ENCODE results near the gene TOR2A. TPM values are rescaled to one million over a fixed set of nuclear protein-coding genes. Genes with fewer than 3 reads are reported as not detected.

TOR2A gene
- total and polyA plus RNA-seq, 4 donors, result 4.5 to 12.7 (median 6.9) TPM

DNA sequence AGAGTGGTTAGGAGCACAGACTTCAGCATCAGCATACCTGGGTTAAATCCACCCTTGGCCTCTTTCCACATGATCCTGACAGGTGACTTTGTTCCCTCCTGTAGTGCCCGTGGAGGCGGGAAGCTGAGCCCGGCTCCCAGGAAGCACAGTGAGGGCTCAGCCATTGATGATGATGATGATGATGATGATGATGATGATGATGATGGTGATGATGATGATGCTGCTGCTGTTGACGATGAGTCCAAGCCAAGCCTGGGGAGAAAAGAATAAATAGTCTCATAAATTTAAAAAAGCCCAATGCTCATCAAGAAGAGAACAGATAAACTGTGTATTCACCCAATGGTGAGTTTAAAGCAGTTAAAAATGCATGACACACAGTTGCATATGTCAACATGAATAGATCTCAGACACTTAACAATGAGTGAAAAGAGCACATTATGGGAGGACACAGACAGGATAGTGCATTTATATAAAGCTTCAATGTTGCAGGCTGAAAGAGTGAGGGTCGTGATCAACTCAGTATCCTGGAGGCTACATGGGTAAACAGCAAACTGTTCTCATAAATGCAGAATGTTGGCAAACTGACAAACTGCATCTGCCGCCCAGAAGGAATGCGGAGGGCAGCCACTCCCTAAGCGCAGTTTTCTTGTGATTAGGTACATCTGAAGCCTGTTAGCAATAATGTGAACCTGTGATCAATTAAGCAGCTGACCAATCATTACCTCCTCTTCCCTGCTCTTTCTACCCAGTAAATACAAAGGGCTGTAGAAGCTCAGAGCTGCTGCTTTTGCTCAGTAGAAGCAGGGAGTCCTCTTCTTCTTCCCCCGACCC lies 40.0 kb downstream of the TOR2A start:
- H3K36me3 ChIP-seq (ENCODE audit: control insufficient read depth in 1 of 2, insufficient read depth in 2 of 2, low read length in 1 of 2), result peaks cover 0 to 5% of the 10 kb centered on the region in 2 donors
- no peaks in the 10 kb centered on the region for H3K4me1 ChIP-seq (ENCODE audit: control insufficient read depth in 1 of 2, insufficient read depth in 2 of 2, low read length in 2 of 2)
- H3K27me3 ChIP-seq (ENCODE audit: control insufficient read depth in 1 of 2, insufficient read depth in 2 of 2, low read length in 1 of 2), result no peaks in the 10 kb centered on the region
- no peak for ATAC-seq (ENCODE audit: low FRiP score)
- H3K4me3 ChIP-seq (ENCODE audit: low read length in 2 of 2), result no peak overlapping the region
- H3K9me3 ChIP-seq (ENCODE audit: control insufficient read depth, low read length), result no peaks in the 10 kb centered on the region
- DNase-seq, result no peak
- H3K27ac ChIP-seq (ENCODE audit: low read depth in 1 of 2, low read length in 2 of 2), result no peak overlapping the region
- intact Hi-C loops (cut with DNase I), result no loop called here
- 77 to 79% methylated on average over 9 of the region's 9 CpGs for WGBS, 2 donors

GRCh38 chr9:127693697-127694096 lies 41.4 kb downstream of the TOR2A start:
- H3K27me3 ChIP-seq (ENCODE audit: control insufficient read depth in 1 of 2, insufficient read depth in 2 of 2, low read length in 1 of 2), result no peaks in the 10 kb centered on the region
- peaks cover 0 to 5% of the 10 kb centered on the region in 2 donors for H3K36me3 ChIP-seq (ENCODE audit: control insufficient read depth in 1 of 2, insufficient read depth in 2 of 2, low read length in 1 of 2)
- 95% methylated on average over 4 of the region's 4 CpGs for WGBS, 2 donors
- DNase-seq (no peak), ATAC-seq (ENCODE audit: low FRiP score) (no peak)
- no peak overlapping the region for H3K27ac ChIP-seq (ENCODE audit: low read depth in 1 of 2, low read length in 2 of 2)
- intact Hi-C loops (cut with DNase I), result no loop called here
- H3K4me1 ChIP-seq (ENCODE audit: control insufficient read depth in 1 of 2, insufficient read depth in 2 of 2, low read length in 2 of 2), result no peaks in the 10 kb centered on the region
- H3K9me3 ChIP-seq (ENCODE audit: control insufficient read depth, low read length), result no peaks in the 10 kb centered on the region
- no peak overlapping the region for H3K4me3 ChIP-seq (ENCODE audit: low read length in 2 of 2)

DNA sequence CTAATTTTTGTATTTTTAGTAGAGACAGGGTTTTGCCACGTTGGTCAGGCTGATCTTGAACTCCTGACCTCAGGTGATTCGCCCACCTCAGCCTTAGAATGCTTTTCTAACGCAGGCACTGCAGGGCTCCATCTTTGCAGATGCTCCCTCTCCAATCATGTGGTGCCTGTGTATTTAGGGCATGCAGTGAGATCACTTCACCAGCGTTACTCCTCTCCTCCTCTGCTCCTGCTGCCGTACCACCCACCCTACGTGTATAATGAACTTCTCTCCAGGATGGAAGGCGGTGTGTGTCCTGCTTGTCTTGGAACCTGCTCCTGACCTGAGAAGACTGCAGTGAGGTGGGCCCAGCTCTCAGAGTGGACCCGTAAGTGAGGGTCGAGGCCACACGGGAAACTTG lies 42.0 kb downstream of the TOR2A start:
- no peaks in the 10 kb centered on the region for H3K4me1 ChIP-seq (ENCODE audit: control insufficient read depth in 1 of 2, insufficient read depth in 2 of 2, low read length in 2 of 2)
- DNase-seq (no peak), ATAC-seq (ENCODE audit: low FRiP score) (no peak)
- WGBS, 2 donors, result 88 to 89% methylated on average over 10 of the region's 10 CpGs
- H3K27ac ChIP-seq (ENCODE audit: low read depth in 1 of 2, low read length in 2 of 2), result no peak overlapping the region
- no peaks in the 10 kb centered on the region for H3K27me3 ChIP-seq (ENCODE audit: control insufficient read depth in 1 of 2, insufficient read depth in 2 of 2, low read length in 1 of 2)
- peaks cover 0 to 5% of the 10 kb centered on the region in 2 donors for H3K36me3 ChIP-seq (ENCODE audit: control insufficient read depth in 1 of 2, insufficient read depth in 2 of 2, low read length in 1 of 2)
- H3K9me3 ChIP-seq (ENCODE audit: control insufficient read depth, low read length), result no peaks in the 10 kb centered on the region
- intact Hi-C loops (cut with DNase I), result no loop called here
- H3K4me3 ChIP-seq (ENCODE audit: low read length in 2 of 2), result no peak overlapping the region

DNA sequence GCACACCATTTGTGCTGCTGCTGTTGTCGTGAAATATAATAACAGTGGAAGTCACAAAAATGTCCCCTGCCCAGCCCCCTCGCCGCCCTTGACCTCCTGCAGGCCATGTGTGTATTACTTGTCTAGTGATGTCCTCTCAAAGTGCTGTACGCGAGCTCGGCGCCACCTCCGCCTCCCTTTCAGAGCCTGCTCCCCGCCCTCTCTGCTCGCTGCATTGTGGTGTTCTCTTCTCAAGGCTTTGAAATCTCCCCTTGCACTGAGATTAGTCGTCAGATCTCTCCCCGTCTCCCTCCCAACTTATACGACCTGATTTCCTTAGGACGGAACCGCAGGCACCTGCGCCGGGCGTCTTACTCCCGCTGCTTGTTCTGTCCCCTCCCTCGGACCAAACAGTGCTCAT lies 43.0 kb downstream of the TOR2A start:
- no peaks in the 10 kb centered on the region for H3K9me3 ChIP-seq (ENCODE audit: control insufficient read depth, low read length)
- WGBS, 2 donors, result 84 to 87% methylated on average over 20 of the region's 20 CpGs
- H3K27ac ChIP-seq (ENCODE audit: low read depth in 1 of 2, low read length in 2 of 2), result no peak overlapping the region
- no peaks in the 10 kb centered on the region for H3K4me1 ChIP-seq (ENCODE audit: control insufficient read depth in 1 of 2, insufficient read depth in 2 of 2, low read length in 2 of 2)
- ATAC-seq (ENCODE audit: low FRiP score), result no peak
- DNase-seq, result no peak
- no peaks in the 10 kb centered on the region for H3K27me3 ChIP-seq (ENCODE audit: control insufficient read depth in 1 of 2, insufficient read depth in 2 of 2, low read length in 1 of 2)
- intact Hi-C loops (cut with DNase I), result no loop called here
- H3K4me3 ChIP-seq (ENCODE audit: low read length in 2 of 2), result no peak overlapping the region
- H3K36me3 ChIP-seq (ENCODE audit: control insufficient read depth in 1 of 2, insufficient read depth in 2 of 2, low read length in 1 of 2), result peaks cover 0 to 5% of the 10 kb centered on the region in 2 donors

DNA sequence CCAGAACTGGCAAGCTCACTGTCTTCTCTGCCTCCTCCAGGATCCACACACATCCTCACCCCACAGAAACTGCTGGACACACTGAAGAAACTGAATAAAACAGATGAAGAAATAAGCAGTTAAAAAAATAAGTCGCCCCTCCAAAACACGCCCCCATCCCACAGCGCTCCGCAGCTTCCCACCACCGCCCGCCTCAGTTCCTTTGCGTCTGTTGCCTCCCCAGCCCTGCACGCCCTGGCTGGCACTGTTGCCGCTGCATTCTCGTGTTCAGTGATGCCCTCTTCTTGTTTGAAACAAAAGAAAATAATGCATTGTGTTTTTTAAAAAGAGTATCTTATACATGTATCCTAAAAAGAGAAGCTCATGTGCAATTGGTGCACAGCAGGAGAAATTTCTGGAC lies 44.4 kb downstream of the TOR2A start:
- 94% methylated on average over 10 of the region's 10 CpGs for WGBS, 2 donors
- Histone ChIP-seq H3K27me3 (ENCODE audit: control insufficient read depth in 1 of 2, insufficient read depth in 2 of 2, low read length in 1 of 2) (no peaks in the 10 kb centered on the region), H3K27ac (ENCODE audit: low read depth in 1 of 2, low read length in 2 of 2) (no peak overlapping the region), H3K4me1 (ENCODE audit: control insufficient read depth in 1 of 2, insufficient read depth in 2 of 2, low read length in 2 of 2) (no peaks in the 10 kb centered on the region), H3K9me3 (ENCODE audit: control insufficient read depth, low read length) (no peaks in the 10 kb centered on the region), H3K4me3 (ENCODE audit: low read length in 2 of 2) (no peak overlapping the region), H3K36me3 (ENCODE audit: control insufficient read depth in 1 of 2, insufficient read depth in 2 of 2, low read length in 1 of 2) (peaks cover 0 to 5% of the 10 kb centered on the region in 2 donors)
- intact Hi-C loops (cut with DNase I), result no loop called here
- DNase-seq (no peak), ATAC-seq (ENCODE audit: low FRiP score) (no peak)

- H3K4me1 ChIP-seq (ENCODE audit: control insufficient read depth in 1 of 2, insufficient read depth in 2 of 2, low read length in 2 of 2), result no peaks in the 10 kb centered on the region
- intact Hi-C loops (cut with DNase I), result loop anchor here in 1 of 2 donors (10.0 kb wide), 1 partner anchor 65 kb away; no protein-coding TSS in a partner anchor
- no peak for ATAC-seq (ENCODE audit: low FRiP score)
- no peaks in the 10 kb centered on the region for H3K9me3 ChIP-seq (ENCODE audit: control insufficient read depth, low read length)
- DNase-seq, result no peak
- 93 to 95% methylated on average over 13 of the region's 13 CpGs for WGBS, 2 donors
- H3K36me3 ChIP-seq (ENCODE audit: control insufficient read depth in 1 of 2, insufficient read depth in 2 of 2, low read length in 1 of 2), result peaks cover 0 to 2% of the 10 kb centered on the region in 2 donors
- no peaks in the 10 kb centered on the region for H3K27me3 ChIP-seq (ENCODE audit: control insufficient read depth in 1 of 2, insufficient read depth in 2 of 2, low read length in 1 of 2)
- no peak overlapping the region for H3K4me3 ChIP-seq (ENCODE audit: low read length in 2 of 2)
- no peak overlapping the region for H3K27ac ChIP-seq (ENCODE audit: low read depth in 1 of 2, low read length in 2 of 2)
These were observed 45.6 kb downstream of the TOR2A start for GRCh38 chr9:127689329-127690000.

DNA sequence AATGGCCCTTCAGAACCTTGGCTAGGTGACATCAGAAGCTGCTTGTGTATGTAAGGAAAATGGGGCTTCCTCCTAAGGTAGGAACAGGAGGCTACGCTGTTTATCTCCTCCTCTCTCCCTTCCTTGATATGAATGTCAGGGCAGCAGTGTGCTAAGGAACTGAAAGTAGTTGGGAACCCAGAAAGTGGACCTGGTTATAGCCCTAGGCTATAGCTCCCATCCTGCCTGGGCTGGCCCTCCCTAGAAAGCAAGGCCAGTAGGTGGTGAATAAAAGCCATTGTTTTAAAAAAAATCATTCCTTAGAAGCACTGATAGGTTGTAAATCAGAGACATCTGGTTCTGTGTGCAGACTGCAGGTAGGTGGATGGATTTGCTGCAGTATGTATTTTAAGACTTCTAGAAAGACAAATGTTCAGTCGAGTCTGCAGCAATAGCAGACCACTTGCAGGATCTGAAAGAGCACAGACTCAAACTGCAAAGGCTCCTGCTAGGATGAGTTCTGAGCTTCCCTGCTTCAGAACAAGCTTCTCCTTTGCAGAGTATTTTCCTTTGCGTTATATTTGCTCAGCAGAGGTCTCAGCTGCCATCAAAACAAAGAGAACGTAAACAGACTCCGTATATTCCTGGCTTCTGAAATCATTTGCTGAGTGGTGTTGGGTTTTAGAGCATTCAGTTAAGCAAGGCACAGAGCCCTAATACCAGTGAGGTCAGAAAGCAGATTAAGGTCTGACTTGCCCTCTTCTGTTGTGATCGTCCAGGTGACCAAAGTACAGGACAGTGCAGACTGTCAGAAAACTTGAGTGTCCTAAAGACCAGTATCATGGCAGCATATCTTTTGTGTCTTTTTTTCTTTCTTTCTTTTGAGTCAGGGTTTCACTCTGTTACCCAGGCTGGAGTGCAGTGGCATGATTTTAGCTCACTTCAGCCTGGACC lies 48.4 kb downstream of the TOR2A start:
- ATAC-seq (ENCODE audit: low FRiP score) (no peak), DNase-seq (no peak)
- peaks cover 0 to 4% of the 10 kb centered on the region in 2 donors for H3K36me3 ChIP-seq (ENCODE audit: control insufficient read depth in 1 of 2, insufficient read depth in 2 of 2, low read length in 1 of 2)
- 73 to 75% methylated on average over 6 of the region's 6 CpGs for WGBS, 2 donors
- no peak overlapping the region for H3K27ac ChIP-seq (ENCODE audit: low read depth in 1 of 2, low read length in 2 of 2)
- no peak overlapping the region for H3K4me3 ChIP-seq (ENCODE audit: low read length in 2 of 2)
- intact Hi-C loops (cut with DNase I), result loop anchor here in 1 of 2 donors (10.0 kb wide), 1 partner anchor 62 kb away; no protein-coding TSS in a partner anchor
- no peaks in the 10 kb centered on the region for H3K4me1 ChIP-seq (ENCODE audit: control insufficient read depth in 1 of 2, insufficient read depth in 2 of 2, low read length in 2 of 2)
- H3K27me3 ChIP-seq (ENCODE audit: control insufficient read depth in 1 of 2, insufficient read depth in 2 of 2, low read length in 1 of 2), result no peaks in the 10 kb centered on the region
- H3K9me3 ChIP-seq (ENCODE audit: control insufficient read depth, low read length), result no peaks in the 10 kb centered on the region

DNA sequence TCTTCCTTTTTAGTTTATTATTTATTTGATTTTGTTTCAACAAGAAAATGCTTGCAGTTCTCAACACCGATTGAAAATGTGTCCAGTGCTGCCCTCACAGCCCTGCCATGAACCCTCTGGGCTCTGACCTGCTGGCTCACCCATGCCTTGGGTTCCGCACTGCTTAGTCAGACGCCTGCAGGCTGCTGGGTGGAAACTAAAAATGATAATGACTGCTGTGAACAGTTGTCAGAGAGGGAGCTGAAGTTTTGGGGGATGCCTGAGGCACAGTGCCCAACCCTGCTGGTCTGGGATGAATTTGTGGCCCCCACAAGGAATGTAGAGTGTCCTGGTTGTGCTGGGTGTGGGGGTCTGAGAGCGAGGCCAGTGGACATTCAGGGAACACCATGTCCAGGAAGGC lies 50.5 kb downstream of the TOR2A start:
- intact Hi-C loops (cut with DNase I), result loop anchor here in 1 of 2 donors (10.0 kb wide), 1 partner anchor 60 kb away; no protein-coding TSS in a partner anchor
- Histone ChIP-seq H3K4me1 (ENCODE audit: control insufficient read depth in 1 of 2, insufficient read depth in 2 of 2, low read length in 2 of 2) (no peaks in the 10 kb centered on the region), H3K36me3 (ENCODE audit: control insufficient read depth in 1 of 2, insufficient read depth in 2 of 2, low read length in 1 of 2) (peaks cover 0 to 8% of the 10 kb centered on the region in 2 donors), H3K27me3 (ENCODE audit: control insufficient read depth in 1 of 2, insufficient read depth in 2 of 2, low read length in 1 of 2) (no peaks in the 10 kb centered on the region), H3K4me3 (ENCODE audit: low read length in 2 of 2) (no peak overlapping the region), H3K9me3 (ENCODE audit: control insufficient read depth, low read length) (no peaks in the 10 kb centered on the region), H3K27ac (ENCODE audit: low read depth in 1 of 2, low read length in 2 of 2) (no peak overlapping the region)
- ATAC-seq (ENCODE audit: low FRiP score), result no peak
- no peak for DNase-seq
- 82 to 90% methylated on average over 4 of the region's 4 CpGs for WGBS, 2 donors

Measured in aorta (tissue), 5 donors.